HEK293 (cell line): ENCODE measurements around the gene KHDC1L.

Experiments
- ZFP41 ChIP-seq: fragments of 450-650 bp; formaldehyde crosslinking; IDR thresholded peaks from 2 replicates; pipeline ENCODE4 v1.5.1; 2016; ENCODE audit warnings: missing biosample characterization, missing genetic modification characterization, borderline replicate concordance
- ZNF112 ChIP-seq: fragments of 450-650 bp; formaldehyde crosslinking; IDR thresholded peaks from 2 replicates; pipeline ENCODE4 v1.5.0; 2017; ENCODE audit warnings: missing biosample characterization, missing genetic modification characterization
- ZNF211 ChIP-seq: fragments of 450-650 bp; formaldehyde crosslinking; IDR thresholded peaks from 2 replicates; pipeline ENCODE4 v1.5.1; 2016; ENCODE audit warnings: low read depth, missing biosample characterization, missing genetic modification characterization
- ZNF621 ChIP-seq: fragments of 450-650 bp; formaldehyde crosslinking; IDR thresholded peaks from 2 replicates; pipeline ENCODE4 v1.5.1; 2017; ENCODE audit warnings: missing biosample characterization, missing genetic modification characterization
- TF ChIP-seq, protein P1 (sequence below): fragments of 450-650 bp; formaldehyde crosslinking; IDR thresholded peaks from 2 replicates; pipeline ENCODE4 v1.5.1; 2016; ENCODE audit warnings: missing biosample characterization, missing genetic modification characterization, borderline replicate concordance

Gene KHDC1L

DNA sequence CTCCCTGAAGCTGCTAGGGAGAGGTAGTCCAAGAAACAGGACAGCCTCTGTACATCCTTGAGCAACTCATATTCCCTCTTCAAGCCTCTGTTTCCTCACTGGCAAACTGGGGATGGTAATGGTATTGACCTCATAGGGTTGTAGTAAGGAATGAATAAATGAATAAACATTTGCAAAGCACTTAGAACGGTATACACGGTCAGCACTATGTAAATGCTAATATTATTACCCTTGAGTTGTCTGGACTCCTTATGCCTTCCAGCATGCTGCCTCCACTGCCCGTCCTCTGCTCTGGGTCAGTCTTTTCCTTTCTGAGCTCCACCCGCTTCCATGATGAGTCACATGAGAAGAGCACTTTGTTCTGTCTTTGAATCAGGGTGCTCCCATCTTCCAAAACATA, 50.6 kb downstream of the KHDC1L start (continued):
- no peak for TF ChIP-seq ZNF112
- TF ChIP-seq ZFP41 (tag by site-specific recombination), result no peak
- no peak for TF ChIP-seq ZNF621 (tag by site-specific recombination)
- TF ChIP-seq, protein P1, sequence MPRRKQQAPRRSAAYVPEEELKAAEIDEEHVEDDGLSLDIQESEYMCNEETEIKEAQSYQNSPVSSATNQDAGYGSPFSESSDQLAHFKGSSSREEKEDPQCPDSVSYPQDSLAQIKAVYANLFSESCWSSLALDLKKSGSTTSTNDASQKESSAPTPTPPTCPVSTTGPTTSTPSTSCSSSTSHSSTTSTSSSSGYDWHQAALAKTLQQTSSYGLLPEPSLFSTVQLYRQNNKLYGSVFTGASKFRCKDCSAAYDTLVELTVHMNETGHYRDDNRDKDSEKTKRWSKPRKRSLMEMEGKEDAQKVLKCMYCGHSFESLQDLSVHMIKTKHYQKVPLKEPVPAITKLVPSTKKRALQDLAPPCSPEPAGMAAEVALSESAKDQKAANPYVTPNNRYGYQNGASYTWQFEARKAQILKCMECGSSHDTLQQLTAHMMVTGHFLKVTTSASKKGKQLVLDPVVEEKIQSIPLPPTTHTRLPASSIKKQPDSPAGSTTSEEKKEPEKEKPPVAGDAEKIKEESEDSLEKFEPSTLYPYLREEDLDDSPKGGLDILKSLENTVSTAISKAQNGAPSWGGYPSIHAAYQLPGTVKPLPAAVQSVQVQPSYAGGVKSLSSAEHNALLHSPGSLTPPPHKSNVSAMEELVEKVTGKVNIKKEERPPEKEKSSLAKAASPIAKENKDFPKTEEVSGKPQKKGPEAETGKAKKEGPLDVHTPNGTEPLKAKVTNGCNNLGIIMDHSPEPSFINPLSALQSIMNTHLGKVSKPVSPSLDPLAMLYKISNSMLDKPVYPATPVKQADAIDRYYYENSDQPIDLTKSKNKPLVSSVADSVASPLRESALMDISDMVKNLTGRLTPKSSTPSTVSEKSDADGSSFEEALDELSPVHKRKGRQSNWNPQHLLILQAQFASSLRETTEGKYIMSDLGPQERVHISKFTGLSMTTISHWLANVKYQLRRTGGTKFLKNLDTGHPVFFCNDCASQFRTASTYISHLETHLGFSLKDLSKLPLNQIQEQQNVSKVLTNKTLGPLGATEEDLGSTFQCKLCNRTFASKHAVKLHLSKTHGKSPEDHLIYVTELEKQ (tag by site-specific recombination), result no peak
- TF ChIP-seq ZNF211, result no peak
